Stimulated activated CD8-positive, alpha-beta memory T cell treated with anti-CD3 and anti-CD28 coated beads, Interleukin-4, amount 100 ng/mL, for 4 hours (primary cell): ENCODE data around the gene SSX2IP.
"Not testable (repeated sequence)": the region's sequence is repeated elsewhere in the genome, so short reads cannot be mapped to it uniquely, and the experiment has no call there.

ENCODE experiments used
- DNase-seq, 2 donors: peaks; one replicate each; pipeline ENCODE4 v3.0.0-alpha.2; 2020; ENCODE audit warnings: low read depth in 2 of 2, low spot score in 1 of 2

Gene SSX2IP

DNA sequence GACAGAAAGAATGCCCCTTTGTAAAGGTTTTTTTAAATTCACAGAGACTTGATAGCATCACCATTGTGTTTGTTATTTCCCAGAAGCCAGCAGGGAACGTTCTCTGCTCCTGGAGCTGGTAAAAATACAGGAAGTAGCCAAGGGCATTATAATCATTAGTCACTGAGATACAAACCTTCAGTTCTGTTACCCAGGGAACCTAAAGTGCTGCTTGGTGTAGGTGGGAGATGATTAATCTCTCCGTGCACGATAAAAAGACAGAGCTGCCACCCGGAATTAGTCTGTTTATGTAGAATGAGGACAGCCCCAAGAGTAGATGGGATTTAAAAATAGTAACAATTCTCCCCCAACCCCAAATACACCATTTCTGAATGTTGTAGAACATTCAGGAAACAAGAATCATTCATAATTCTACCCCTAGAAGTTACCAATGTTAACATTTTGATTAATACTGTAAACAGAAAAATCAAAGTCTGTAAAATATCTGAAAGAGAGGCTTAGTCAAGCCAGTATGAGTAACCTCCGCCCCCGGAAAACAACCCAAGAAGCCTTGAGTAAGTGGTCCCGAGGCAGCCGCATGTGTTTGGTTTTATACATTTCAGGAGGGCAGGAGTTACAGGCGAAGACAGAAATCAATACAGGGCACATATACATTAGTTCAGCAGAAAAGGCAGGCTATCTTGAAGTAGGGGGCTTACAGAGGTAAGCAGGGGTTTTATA is 70.7 kb downstream of the SSX2IP start:
- DNase-seq = peak; percentile 10 to 27

DNA sequence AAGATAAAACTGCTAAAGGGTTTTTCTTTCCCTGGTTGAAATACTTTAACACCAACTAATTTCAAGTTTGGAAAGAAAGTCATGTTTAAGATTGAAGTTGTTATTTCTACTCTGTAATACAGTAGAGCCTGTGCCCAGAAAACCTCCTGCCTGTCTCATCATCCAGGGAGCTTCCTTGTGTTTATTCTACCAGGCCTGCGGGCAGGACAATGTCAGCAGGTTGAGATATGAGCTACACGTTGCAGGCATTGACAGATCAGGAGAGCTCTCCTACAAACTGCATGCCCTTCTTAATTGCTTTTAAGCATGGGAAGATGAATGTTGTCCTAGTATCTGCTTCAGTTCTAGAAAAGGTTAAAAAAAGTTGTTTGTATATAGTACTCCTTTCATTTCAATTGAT is 72.9 kb downstream of the SSX2IP start:
- DNase-seq = no peak

DNA sequence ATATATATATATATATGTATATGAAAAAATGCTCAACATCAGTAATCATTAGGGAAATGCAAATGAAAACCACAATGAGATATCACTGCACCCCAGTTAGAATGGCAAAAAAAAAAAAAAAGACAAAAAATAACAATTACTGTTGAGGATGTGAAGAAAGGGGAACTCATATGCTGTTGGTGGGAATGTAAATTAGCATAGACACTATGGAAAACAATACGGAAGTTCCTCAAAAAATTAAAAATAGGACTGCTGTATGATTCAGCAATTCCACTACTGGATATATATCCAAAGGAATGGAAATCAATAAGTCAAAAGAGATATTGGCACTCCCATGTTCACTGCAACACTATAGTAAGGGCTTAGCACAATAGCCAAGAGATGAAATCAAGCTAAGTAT is 74.5 kb downstream of the SSX2IP start:
- no peak for DNase-seq

DNA sequence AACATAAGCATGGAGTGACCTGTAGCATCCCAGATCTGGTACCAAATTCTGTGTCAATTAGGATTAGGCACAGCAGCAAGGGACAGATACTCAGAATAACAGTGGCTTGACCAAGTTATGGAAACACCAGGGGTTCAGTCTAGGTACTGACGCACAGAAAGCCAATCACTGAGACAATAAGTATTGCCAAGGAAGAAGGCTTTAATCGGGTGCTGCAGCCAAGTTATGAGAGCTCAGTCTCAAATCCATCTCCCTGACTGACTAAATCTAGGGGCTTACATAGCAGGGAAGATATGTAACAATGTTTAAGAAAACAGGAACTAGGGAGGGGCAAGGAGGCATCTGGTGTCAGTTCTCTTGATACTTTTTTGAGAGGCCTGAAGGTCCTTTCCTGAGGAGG is 76.4 kb downstream of the SSX2IP start:
- no peak for DNase-seq

DNA sequence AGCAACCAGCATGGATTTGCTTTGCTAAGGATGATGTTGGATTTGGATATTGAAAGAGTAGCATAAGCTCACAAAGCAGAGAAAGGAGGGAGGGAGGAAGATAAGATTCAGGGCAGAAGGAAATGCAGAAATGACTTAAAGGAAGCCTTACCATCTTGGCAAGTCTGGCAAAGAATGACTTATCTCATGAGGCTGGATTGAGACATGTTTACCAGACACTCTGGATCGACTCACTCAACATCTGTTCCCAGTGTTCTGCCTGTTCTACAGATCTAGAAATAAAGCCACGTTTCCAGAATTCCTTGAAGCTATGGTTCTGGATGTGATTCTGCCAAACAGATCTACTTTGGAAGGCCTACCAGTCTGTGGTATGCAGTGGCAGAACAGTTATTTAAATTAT is 77.2 kb downstream of the SSX2IP start:
- no peak for DNase-seq

DNA sequence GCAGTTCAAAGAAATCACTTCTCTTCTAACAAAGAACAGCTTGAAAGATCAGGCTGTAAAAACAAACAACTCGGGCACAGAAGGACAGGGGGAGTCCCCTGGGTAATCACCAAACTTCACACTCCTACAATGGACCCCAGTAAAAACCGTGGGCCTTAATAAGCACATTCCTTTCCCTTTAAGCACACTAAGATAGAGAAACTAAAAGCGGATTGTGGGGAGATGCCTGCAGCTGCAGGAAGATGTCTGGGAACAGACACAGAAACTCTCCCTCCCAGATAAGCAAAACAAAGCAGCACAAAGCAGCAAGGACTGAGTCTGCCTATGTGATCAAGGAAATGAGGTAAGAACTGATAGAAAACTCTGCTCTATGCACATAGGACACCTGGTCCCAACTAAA is 78.5 kb downstream of the SSX2IP start:
- DNase-seq = no peak

DNA sequence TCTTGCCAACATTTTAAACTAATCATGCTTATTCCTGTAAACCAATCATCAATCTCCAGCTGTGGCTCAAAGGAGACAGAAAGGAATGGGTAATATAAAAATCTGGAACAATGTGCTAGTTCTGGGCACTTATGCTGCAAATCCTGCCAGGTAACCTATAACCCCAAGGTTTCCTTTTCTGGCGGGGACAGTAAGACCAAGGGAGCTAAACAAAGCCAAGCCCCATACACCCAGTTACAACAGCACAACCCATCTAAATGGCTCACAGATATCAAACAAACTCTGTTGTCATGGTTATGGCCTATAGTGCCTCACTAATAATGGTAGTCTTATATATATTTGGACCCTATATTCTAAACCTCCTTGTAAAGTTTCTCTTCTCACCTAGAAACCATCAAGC is 79.2 kb downstream of the SSX2IP start:
- DNase-seq = no peak

DNA sequence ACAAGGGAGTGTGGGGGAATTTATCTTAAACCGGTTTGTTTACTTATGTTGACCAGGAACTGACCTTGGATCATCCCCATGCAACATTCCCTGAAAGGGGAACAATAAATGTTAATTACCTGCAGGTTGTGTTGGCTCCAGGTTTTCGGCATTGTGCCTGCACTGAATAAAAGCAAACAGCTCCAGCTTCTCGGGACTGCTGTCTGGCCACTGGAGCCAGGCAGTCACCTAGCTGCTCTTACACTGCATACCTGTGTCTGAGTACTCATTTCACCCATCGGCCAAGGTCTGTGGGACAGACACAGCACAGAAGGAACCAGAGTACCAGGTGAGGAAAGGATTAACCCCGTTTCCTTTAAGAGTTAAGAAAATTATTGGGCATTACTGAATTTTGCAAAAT is 83.3 kb downstream of the SSX2IP start:
- DNase-seq = no peak

DNA sequence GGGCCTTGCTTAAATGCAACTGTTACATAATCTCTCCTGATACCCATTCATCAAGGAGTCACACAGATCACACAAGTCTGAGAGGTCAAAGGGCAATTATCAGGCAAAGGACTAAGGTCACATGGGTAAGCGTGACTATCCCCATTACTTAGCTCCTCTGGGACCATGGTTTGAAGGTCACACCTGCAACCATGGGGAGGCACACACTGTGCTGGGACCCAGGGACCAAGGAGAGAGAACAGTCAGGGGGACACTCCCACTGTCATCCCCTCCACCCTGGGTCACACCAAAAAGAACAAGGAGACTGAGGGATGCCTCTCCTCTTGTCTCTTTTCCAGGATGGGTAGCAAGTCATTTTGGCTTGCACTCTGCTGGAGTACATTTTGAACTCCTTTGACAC is 85.1 kb downstream of the SSX2IP start:
- DNase-seq = no peak

DNA sequence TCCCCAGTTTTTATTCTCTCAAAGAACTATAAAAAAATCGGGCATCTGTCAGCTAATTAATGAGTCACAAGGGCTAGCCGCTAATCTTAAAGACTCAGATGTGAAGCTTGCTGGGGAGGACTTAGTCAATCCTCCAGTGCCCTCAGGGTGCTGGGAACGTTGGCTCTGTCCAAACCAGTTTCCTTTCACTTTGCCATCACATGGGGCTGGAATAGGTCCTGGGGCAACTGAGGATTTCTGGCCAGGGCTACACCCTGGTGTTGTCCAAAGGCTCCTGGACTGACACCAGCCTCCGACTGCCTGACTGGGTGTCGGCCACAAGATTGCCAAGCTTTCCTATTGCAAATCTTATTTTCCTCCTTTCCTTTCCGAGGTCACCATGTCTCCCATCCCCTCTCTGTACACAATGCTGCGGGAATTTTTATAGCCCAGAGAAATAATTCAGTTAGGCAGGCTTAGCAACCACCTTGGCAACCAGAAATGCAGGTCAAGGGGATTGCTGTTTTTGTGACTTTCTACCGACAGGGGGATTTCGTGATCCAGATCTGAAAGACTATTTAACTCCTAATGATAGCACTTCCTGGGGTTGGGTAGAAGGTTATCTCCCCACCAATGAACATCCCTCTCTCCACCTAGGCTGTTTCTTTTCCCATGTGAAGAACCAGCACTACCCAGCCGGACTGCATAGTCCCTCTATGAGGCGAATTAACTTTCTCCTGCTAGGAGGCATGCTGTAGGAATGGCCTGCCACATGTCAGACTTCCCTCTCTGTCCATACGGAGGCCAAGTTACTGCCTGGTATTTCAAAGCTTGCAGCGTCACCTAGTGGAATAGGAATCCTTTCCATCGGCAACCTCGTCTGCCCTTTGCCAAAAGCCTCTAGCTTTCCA is 86.1 kb downstream of the SSX2IP start:
- DNase-seq = no peak

DNA sequence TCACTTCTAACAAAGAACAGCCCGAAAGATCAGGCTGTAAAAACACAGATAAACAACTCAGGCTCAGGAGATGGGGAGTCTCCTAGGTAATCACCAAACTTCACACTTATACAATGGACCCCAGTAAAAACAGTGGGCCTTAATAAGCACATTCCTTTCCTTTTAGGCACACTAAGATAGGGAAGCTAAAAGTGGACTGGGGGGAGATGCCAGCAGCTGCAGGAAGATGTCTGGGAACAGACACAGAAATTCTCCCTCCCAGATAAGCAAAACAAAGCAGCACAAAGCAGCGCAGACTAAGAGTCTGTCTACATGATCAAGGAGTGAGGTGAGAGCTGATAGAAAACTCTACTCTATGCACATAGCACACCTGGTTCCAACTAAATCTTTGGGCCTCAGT is 87.0 kb downstream of the SSX2IP start:
- no peak for DNase-seq

DNA sequence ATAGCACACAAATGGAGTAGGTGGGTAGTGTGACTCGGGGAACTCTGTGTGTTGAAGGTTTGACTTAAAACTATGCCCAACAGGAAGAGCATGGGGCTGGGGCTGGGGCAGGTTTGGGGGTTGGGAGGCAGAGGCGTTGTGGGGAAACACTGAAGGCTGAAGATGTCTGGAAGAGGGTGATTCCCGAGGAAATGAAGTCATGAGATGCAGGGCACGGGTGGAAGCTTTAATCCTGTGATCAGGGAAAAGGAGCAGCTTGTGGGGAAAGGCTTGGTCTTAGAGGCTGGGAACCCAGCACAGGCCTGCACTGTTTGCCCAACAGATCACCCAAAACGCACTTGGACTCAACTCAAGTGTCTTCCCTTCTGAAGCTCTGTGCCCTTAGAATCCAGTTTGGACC is 89.5 kb downstream of the SSX2IP start:
- no peak for DNase-seq

DNA sequence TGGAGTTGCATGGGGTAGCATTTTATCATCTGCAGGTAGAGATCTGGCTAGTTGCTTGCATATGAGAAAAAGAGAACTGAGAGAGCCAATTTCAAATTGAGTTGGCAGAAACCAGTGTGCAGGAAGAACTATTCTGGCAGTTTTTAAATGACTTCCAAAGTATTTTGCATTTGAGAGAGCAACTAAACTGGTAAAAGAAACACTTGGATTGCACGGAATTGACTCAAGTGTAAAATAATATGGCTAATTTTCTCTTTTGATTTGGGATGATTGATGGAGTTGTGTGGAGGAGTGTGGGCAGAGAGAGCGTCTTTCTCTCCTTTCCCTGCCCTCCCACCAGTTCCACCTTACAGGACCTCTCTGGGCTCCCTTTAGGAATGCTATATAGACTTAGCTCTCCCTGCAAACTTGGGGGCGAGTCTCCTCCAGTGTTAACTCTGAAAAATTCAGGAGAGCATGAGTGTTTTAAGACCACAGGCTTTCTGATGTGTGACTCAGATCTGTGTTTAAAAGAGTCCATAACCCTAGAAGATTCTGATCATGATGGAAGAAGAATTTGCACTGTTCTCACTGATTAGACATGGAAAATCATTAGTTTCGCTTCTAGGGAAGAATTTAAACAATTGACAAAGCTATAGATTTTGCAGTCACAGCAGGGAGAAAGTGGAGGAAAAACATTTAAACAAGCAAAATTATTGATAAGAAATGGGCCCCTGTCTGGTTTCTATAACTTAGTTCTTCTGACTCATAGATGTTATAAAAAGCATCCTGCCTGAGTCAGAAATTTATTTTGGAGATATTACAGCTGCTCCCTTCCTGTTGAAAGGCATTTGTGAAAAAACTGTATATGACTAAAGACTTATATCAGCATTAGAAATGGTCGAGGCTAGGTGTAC is 91.2 kb downstream of the SSX2IP start:
- DNase-seq = no peak

DNA sequence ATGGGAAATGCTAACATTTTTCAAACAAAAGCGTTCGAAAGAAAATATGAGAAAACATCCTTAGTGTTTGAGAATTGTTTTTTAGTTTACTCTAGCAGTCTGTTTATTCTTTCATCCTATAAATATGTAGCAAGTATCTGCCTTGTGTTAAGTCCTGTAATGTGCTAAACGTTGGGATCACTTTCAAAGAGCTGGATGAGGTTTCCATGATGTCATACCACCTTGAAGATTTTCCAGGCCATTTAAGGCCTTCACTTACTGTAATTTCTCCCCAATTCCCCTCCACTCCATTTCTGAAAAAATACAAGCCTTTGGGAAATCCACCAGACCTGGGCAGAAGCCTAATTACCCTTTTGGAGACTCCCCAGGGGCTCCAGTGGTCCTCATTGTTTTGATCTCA is 91.8 kb downstream of the SSX2IP start:
- DNase-seq = no peak

DNA sequence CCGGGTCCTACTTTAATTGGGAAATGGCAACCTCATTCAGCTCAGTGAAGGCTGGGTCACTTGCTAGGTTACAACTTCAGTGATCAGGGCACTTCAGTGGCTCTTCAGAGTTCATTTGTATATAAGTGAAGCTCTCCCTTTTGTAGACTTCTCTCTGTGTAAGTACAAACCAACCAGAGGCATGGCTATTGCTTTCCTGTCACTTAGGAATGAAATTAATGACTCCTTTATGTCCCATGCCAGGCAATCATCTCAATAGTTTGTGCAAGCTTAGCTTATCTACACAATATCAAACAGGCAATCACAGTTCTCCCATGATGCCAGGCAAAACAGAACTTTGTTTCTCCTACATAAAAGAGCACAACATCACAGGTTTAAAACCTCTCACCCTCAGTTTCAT is 93.2 kb downstream of the SSX2IP start:
- DNase-seq = no peak

DNA sequence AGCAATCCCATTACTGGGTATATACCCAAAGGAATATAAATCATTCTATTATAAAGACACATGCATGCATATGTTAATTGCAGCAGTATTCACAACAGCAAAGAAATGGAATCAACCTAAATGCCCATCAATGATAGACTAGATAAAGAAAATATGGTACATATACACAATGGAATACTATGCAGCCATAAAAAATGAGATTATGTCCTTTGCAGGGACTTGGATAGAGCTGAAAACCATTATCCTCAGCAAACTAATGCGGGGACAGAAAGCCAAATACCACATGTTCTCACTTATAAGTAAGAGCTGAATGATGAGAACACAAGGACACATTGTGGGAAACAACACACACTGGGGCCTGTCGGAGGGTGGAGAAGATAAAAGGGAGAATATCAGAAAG is 95.3 kb downstream of the SSX2IP start:
- not testable (repeated sequence) for DNase-seq
